HFFc6 (cell line): ENCODE measurements around the gene CUX1. TPM values are rescaled to one million over a fixed set of nuclear protein-coding genes. Genes with fewer than 3 reads are reported as not detected.

Experiments used
- DNase-seq: peaks from one replicate; pipeline ENCODE4 v3.0.0-alpha.2; 2018
- H3K27ac Mint-ChIP-seq: 2 replicates; pipeline ENCODE4 v1.8.0; 2020; ENCODE audit warnings: mild to moderate bottlenecking, mixed read lengths
- H3K27me3 Mint-ChIP-seq: 2 replicates; pipeline ENCODE4 v1.8.0; 2021; ENCODE audit warnings: mild to moderate bottlenecking, moderate library complexity, mixed read lengths; ENCODE audit not compliant: insufficient read depth
- H3K36me3 Mint-ChIP-seq: 2 replicates; pipeline ENCODE4 v1.8.0; 2021; ENCODE audit warnings: low read depth, mixed read lengths
- H3K4me1 Mint-ChIP-seq: 2 replicates; pipeline ENCODE4 v1.8.0; 2020; ENCODE audit warnings: low read depth, mixed read lengths
- H3K4me3 Mint-ChIP-seq: 2 replicates; pipeline ENCODE4 v1.8.0; 2020; ENCODE audit warnings: mild to moderate bottlenecking, moderate library complexity, mixed read lengths
- H3K9me3 Mint-ChIP-seq: 2 replicates; pipeline ENCODE4 v1.8.0; 2020; ENCODE audit warnings: mild to moderate bottlenecking, mixed read lengths
- CTCF ChIP-seq: fragments of 200-600 bp; sonication (generic); IDR thresholded peaks from 2 replicates; pipeline ENCODE4 v1.5.0; 2021; ENCODE audit warnings: antibody characterized with exemption, mild to moderate bottlenecking
- total RNA-seq, 6 experiments: library from RNA; stranded (reverse); fragmentation: NEBNext Ultra II Directional; extraction: Animal tissue kit (Norgen Biotek cat#: 25700); gene quantifications; 2 replicates in 1 of 6; 3 replicates in 5 of 6; pipeline ENCODE4 v1.2.3, GENCODE V29; 2021

The CUX1 gene
- total RNA-seq, 6 experiments from 2014 or later = 46.9 to 64.2 (median 51.6) TPM

GRCh38 chr7:102203218-102203617 is 385.8 kb downstream of the CUX1 start:
- no peak for TF ChIP-seq CTCF
- Mint-ChIP-seq H3K4me1 (no peaks in the 10 kb centered on the region), H3K36me3 (peaks cover 12% of the 10 kb centered on the region), H3K27me3 (no peaks in the 10 kb centered on the region; the same call in 1 of the 2 replicates), H3K9me3 (no peaks in the 10 kb centered on the region), H3K4me3 (no peak overlapping the region), H3K27ac (no peak overlapping the region)
- DNase-seq = no peak

GRCh38 chr7:102204212-102204611 is 386.8 kb downstream of the CUX1 start:
- H3K4me1 Mint-ChIP-seq = no peaks in the 10 kb centered on the region
- H3K27ac Mint-ChIP-seq = no peak overlapping the region
- H3K27me3 Mint-ChIP-seq = no peaks in the 10 kb centered on the region; the same call in 1 of the 2 replicates
- H3K9me3 Mint-ChIP-seq = no peaks in the 10 kb centered on the region
- H3K36me3 Mint-ChIP-seq = peaks cover 12% of the 10 kb centered on the region
- no peak overlapping the region for H3K4me3 Mint-ChIP-seq
- no peak for TF ChIP-seq CTCF
- no peak for DNase-seq

- no peak for TF ChIP-seq CTCF
- no peaks in the 10 kb centered on the region for H3K9me3 Mint-ChIP-seq
- no peaks in the 10 kb centered on the region; the same call in 1 of the 2 replicates for H3K27me3 Mint-ChIP-seq
- H3K27ac Mint-ChIP-seq = no peak overlapping the region
- no peaks in the 10 kb centered on the region for H3K4me1 Mint-ChIP-seq
- no peak for DNase-seq
- H3K4me3 Mint-ChIP-seq = no peak overlapping the region
- peaks cover 5% of the 10 kb centered on the region; the same call in 1 of the 2 replicates for H3K36me3 Mint-ChIP-seq
Measured at GRCh38 chr7:102205915-102206314, 388.5 kb downstream of the CUX1 start.

GRCh38 chr7:102208826-102209225 is 391.4 kb downstream of the CUX1 start:
- peaks cover 11% of the 10 kb centered on the region; the same call in 1 of the 2 replicates for H3K36me3 Mint-ChIP-seq
- H3K27ac Mint-ChIP-seq = no peak overlapping the region
- H3K9me3 Mint-ChIP-seq = no peaks in the 10 kb centered on the region
- no peak for DNase-seq
- H3K4me3 Mint-ChIP-seq = no peak overlapping the region
- no peaks in the 10 kb centered on the region for H3K4me1 Mint-ChIP-seq
- peaks cover 2% of the 10 kb centered on the region for H3K27me3 Mint-ChIP-seq
- TF ChIP-seq CTCF = no peak

GRCh38 chr7:102210787-102211186 is 393.4 kb downstream of the CUX1 start:
- Mint-ChIP-seq H3K4me3 (no peak overlapping the region), H3K4me1 (no peaks in the 10 kb centered on the region), H3K27me3 (peaks cover 2% of the 10 kb centered on the region; the same call in 1 of the 2 replicates), H3K36me3 (peaks cover 10% of the 10 kb centered on the region; the same call in 1 of the 2 replicates), H3K27ac (no peak overlapping the region), H3K9me3 (no peaks in the 10 kb centered on the region)
- no peak for TF ChIP-seq CTCF
- DNase-seq = no peak
